Ishikawa (cell line): ENCODE results near the gene PHRF1.

Source experiments
- CEBPB ChIP-seq: IDR thresholded peaks from 2 replicates; pipeline ENCODE4 v1.6.1; 2012
- CREB1 ChIP-seq: IDR thresholded peaks from 2 replicates; pipeline ENCODE4 v1.6.1; 2012; ENCODE audit warnings: low read depth
- EGR1 ChIP-seq: IDR thresholded peaks from 2 replicates; pipeline ENCODE4 v1.6.1; 2012
- EP300 ChIP-seq: IDR thresholded peaks from 2 replicates; pipeline ENCODE4 v1.6.1; 2012; ENCODE audit warnings: borderline replicate concordance
- FOXM1 ChIP-seq: IDR thresholded peaks from 2 replicates; pipeline ENCODE4 v1.6.1; 2012; ENCODE audit warnings: low read depth, borderline replicate concordance
- NFIC ChIP-seq: IDR thresholded peaks from 2 replicates; pipeline ENCODE4 v1.6.1; 2012
- RAD21 ChIP-seq: IDR thresholded peaks from 2 replicates; pipeline ENCODE4 v1.6.1; 2012; ENCODE audit warnings: low read depth
- REST ChIP-seq: IDR thresholded peaks from 2 replicates; pipeline ENCODE4 v1.6.1; 2012; ENCODE audit warnings: low read depth, mild to moderate bottlenecking
- TAF1 ChIP-seq: IDR thresholded peaks from 2 replicates; pipeline ENCODE4 v1.6.1; 2012; ENCODE audit warnings: low read depth, mild to moderate bottlenecking
- TCF12 ChIP-seq: IDR thresholded peaks from 2 replicates; pipeline ENCODE4 v1.6.1; 2012; ENCODE audit warnings: low read depth
- TEAD4 ChIP-seq: IDR thresholded peaks from 2 replicates; pipeline ENCODE4 v1.6.1; 2012
- YY1 ChIP-seq: IDR thresholded peaks from 2 replicates; pipeline ENCODE4 v1.6.1; 2012; ENCODE audit warnings: low read depth
- ZBTB7A ChIP-seq: IDR thresholded peaks from 2 replicates; pipeline ENCODE4 v1.6.1; 2012; ENCODE audit warnings: low read depth
- TF ChIP-seq, protein P1 (sequence below): IDR thresholded peaks from 2 replicates; pipeline ENCODE4 v1.6.1; 2012
- TF ChIP-seq, protein P2 (sequence below): IDR thresholded peaks from 2 replicates; pipeline ENCODE4 v1.6.1; 2012

PHRF1 gene

DNA sequence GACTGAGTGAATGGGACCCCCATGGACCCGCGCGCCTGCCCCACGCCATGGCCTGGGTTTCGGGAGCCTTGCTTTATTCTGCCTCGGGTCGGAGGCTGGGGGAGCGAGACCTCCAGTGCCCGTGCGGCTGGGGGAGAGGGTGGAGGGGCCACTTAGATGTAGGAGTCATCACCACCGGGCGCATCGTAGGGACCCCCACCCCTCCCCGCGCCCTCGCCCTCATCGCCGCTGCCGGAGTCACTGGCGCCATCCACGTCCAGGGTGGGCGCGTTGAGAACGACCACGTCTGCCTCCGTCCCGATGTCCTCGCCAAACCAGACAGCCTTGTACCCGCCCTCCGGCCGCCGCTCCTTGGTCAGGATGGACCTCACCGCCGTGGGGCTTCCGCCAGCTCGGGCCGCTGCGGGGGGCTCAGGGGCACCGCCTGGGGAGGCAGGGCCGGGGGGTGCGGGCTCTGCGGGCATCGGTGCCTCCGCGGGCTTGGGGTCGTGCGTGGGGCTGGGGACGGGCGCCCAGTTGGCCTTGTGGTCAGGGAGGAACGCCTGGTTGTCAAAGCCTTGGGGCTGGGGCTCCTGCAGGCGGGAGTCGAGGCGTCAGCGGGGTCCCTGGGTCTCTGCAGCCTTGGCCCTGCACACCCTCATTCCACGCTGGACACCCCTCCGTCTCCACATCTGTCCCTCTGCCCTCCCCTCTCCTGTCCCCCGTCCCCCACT lies 41.1 kb downstream of the PHRF1 start:
- no peak for TF ChIP-seq TCF12
- TF ChIP-seq, protein P1, sequence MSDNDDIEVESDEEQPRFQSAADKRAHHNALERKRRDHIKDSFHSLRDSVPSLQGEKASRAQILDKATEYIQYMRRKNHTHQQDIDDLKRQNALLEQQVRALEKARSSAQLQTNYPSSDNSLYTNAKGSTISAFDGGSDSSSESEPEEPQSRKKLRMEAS = no peak
- no peak for TF ChIP-seq ZBTB7A
- TF ChIP-seq CEBPB = no peak
- no peak for TF ChIP-seq RAD21

DNA sequence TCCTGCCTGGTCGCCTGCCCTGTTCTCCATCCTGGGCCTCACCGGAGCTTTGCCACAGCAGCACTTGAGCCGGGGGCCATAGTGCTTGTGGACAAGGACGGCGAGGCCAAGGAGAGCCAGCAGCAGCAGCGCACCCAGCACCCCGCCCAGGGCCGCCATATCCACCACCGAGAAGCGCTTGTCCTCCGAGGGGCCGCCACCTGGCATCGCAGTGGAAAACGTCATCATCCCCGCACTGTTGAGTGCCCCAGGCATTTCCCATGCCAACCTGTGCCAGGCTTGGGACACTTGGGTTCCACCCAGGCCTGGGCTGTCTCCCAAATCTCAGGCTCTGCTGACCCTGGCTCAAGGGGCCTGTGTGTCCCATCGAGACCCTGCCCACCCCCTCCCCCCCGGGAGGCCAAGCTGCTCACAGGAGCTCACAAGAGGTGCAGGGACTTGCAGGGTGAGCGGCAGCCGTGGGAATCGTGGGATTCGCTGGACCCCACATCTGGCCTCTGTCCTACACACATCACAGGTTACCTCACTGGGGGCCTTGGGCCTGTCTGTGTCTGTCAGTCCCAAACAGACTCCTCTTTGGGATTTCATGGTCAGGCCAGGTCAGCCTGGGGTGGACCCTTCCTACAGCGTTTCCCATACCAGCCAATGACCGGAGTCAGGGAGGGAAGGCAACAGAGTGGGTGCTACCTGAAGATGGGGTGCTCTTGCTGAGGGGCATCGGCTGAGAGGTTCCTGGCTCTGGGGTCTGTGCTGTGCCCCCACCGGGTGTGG lies 41.8 kb downstream of the PHRF1 start:
- TF ChIP-seq EP300 = no peak
- no peak for TF ChIP-seq TAF1
- TF ChIP-seq CREB1 = no peak
- no peak for TF ChIP-seq CEBPB
- TF ChIP-seq, protein P1 = no peak
- TF ChIP-seq, protein P2, sequence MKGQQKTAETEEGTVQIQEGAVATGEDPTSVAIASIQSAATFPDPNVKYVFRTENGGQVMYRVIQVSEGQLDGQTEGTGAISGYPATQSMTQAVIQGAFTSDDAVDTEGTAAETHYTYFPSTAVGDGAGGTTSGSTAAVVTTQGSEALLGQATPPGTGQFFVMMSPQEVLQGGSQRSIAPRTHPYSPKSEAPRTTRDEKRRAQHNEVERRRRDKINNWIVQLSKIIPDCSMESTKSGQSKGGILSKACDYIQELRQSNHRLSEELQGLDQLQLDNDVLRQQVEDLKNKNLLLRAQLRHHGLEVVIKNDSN = no peak
- TF ChIP-seq ZBTB7A = no peak
- TF ChIP-seq EGR1 = no peak
- TF ChIP-seq TCF12 = no peak
- no peak for TF ChIP-seq REST
- no peak for TF ChIP-seq FOXM1
- TF ChIP-seq YY1 = no peak
- no peak for TF ChIP-seq RAD21
- no peak for TF ChIP-seq TEAD4
- TF ChIP-seq NFIC = no peak

GRCh38 chr11:618856-619627 lies 42.8 kb downstream of the PHRF1 start:
- no peak for TF ChIP-seq TCF12
- no peak for TF ChIP-seq NFIC
- TF ChIP-seq CEBPB = no peak
- no peak for TF ChIP-seq TEAD4
- no peak for TF ChIP-seq REST
- TF ChIP-seq CREB1 = no peak
- no peak for TF ChIP-seq YY1
- TF ChIP-seq EP300 = no peak
- TF ChIP-seq, protein P2 = no peak
- no peak for TF ChIP-seq FOXM1
- no peak for TF ChIP-seq RAD21
- TF ChIP-seq, protein P1 = no peak
- no peak for TF ChIP-seq ZBTB7A
- TF ChIP-seq TAF1 = no peak
- no peak for TF ChIP-seq EGR1

GRCh38 chr11:619628-620050 lies 43.4 kb downstream of the PHRF1 start:
- no peak for TF ChIP-seq TEAD4
- no peak for TF ChIP-seq CREB1
- no peak for TF ChIP-seq FOXM1
- TF ChIP-seq ZBTB7A = no peak

- TF ChIP-seq TEAD4 (no peak), TAF1 (no peak), CREB1 (no peak), CEBPB (no peak), EGR1 (no peak), TCF12 (no peak), FOXM1 (no peak), REST (no peak), EP300 (no peak), ZBTB7A (no peak), RAD21 (no peak), YY1 (no peak), NFIC (no peak)
- TF ChIP-seq, protein P1 = no peak
- TF ChIP-seq, protein P2 = no peak
These were observed 43.9 kb downstream of the PHRF1 start for GRCh38 chr11:620201-620600.
